GM21423 (cell line): ENCODE results near the gene SORD.
"Not testable (repeated sequence)": the region's sequence is repeated elsewhere in the genome, so short reads cannot be mapped to it uniquely, and the experiment has no call there.

Experiments used
- ATAC-seq: cut with Tn5 transposase; IDR thresholded peaks from one replicate; pipeline ENCODE4 v1.9.1; 2021; ENCODE audit warnings: mild to moderate bottlenecking, moderate library complexity; ENCODE audit not compliant: unreplicated experiment

SORD gene

DNA sequence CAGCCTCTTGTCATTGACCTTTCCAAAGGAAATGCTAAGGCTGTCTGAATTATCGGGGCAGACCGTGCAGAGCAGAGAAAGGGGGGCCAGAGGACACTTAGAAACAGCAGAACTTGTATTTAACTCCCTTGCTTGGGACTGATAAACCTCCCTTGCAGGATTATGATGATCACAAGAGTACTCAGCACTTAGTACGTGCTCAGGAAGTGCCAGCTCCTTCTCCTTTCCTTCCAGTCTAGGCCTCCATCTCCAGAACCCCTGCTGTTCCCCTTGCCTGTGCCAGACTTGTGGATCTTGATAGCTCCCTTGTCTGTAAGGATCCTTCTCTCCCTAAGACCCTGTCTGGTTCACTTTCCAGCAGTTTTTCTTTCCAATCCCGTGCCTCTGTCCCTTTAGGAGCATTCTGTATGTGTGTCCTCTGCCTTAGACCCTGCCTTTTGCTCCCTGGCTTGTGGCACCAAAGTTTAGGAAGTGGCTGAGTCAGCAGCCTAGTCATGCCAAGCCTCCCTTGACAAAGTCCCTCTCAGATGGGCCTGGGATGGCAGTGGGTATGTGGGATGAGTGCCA, 747 bp downstream of the SORD start:
- no peak for ATAC-seq

- ATAC-seq, result not testable (repeated sequence)
Measured at GRCh38 chr15:45024649-45025048, 1.7 kb downstream of the SORD start.

GRCh38 chr15:45025627-45026026, 2.6 kb downstream of the SORD start:
- ATAC-seq, result not testable (repeated sequence)

DNA sequence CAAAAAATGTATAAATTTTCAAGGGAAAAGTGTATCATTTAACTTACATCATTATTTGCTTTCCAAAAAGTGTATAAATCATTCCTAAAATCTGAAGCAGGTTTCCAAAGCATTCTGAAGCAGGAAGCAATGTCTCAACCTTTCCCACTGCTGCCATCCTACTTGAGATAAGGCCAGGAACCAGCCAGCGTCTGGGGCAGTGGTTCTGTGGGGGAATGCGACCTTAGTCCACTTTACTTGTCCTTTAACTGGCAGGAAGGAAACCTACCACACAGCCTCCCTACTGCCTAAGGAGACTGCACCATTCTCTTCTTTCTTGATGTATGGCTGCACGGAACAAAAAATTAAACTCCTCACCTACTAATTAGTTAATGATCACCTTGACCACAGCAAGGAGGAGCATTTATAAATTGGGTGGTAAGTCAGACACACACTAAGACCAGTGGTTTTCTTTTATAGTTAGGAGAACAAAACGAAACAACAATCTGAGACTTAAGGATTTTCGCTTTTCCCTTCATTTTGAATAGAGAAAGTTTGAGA, 3.7 kb downstream of the SORD start:
- no peak for ATAC-seq

- ATAC-seq, result no peak
Measured at GRCh38 chr15:45027220-45027619, 4.2 kb downstream of the SORD start.

DNA sequence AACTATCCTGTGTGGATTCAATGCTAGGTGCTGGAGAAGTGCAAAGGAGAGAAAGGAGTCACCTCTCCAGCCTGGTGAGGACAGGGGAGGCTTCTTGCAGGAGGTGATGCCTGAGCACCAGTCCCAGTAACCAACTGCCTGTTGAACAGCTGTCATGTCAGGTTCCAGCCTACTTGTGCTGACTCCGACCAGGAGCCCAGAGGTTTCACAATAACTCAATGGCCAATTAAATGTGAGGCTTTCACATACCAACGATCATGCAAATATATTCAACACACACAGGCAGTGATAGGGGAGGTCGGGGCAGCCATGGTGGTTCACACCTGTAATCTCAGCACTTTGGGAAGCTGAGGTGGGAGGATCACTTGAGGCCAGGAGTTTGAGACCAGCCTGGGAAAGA, 7.7 kb downstream of the SORD start:
- ATAC-seq, result no peak

DNA sequence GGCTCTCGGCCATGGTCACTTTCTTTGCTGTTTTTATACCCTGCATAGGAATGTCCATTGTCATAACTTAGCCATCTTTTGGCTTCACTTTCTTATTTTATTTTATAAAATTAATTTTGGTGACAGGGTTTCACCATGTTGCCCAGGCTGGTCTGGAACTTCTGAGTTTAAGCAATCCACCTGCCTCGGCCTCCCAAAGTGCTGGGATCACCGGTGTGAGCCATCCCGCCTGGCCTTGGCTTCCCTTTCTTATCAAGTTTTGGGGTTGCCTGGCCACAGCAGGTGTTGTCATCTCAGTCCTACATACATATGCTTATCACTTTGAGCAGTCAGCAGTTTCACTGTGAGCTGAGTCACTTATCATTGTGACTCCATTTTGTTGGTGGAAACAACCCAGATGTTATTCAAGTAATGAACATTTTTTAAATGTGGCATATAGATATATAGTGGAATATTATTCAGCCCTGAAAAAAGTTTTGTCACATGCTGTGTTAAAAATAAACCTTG, 8.6 kb downstream of the SORD start:
- not testable (repeated sequence) for ATAC-seq

GRCh38 chr15:45032501-45032900, 9.5 kb downstream of the SORD start:
- ATAC-seq, result not testable (repeated sequence)

GRCh38 chr15:45034087-45034486, 11.1 kb downstream of the SORD start:
- ATAC-seq, result not testable (repeated sequence)

DNA sequence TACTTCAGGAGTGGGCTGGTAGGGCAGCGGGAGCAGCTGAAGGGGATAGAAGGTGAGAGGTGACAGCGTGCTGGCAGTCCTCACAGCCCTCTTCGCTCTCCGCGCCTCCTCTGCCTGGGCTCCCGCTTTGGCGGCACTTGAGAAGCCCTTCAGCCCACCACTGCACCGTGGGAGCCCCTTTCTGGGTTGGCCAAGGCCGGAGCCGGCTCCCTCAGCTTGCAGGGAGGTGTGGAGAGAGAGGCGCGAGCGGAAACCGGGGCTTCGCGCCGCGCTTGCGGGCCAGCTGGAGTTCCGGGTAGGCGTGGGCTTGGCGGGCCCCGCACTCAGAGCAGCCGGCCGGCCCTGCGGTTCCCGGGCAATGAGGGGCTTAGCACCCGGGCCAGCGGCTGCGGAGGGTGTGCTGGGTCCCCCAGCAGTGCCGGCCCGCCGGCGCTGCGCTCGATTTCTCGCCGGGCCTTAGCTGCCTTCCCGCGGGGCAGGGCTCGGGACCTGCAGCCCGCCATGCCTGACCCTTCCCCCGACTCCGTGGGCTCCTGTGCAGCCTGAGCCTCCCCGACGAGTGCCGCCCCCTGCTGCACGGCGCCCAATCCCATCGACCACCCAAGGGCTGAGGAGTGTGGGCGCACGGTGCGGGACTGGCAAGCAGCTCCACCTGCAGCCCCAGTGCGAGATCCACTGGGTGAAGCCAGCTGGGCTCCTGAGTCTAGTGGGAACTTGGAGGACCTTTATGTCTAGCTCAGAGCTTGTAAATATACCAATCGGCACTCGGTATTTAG, 11.8 kb downstream of the SORD start:
- ATAC-seq, result not testable (repeated sequence)

GRCh38 chr15:45036812-45037781, 14.1 kb downstream of the SORD start:
- peak; percentile 95 for ATAC-seq

DNA sequence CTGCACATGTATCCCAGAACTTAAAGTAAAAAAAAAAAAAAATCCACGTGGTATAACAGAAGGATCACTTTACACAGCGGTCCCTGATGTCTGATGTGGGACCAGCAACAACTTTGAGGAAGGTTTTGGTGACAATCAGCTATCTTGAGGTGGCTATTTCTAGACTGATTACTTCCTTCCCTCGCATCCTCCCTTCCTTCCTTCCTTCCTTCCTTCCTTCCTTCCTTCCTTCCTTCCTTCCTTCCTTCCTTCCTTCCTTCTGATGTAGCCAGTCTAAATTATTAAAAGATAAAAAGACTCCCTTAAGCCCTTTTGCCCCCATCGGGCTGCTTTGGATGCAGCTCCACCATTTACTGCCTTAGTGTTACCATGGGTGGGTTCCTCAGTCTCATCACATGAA, 14.9 kb downstream of the SORD start:
- no peak for ATAC-seq

DNA sequence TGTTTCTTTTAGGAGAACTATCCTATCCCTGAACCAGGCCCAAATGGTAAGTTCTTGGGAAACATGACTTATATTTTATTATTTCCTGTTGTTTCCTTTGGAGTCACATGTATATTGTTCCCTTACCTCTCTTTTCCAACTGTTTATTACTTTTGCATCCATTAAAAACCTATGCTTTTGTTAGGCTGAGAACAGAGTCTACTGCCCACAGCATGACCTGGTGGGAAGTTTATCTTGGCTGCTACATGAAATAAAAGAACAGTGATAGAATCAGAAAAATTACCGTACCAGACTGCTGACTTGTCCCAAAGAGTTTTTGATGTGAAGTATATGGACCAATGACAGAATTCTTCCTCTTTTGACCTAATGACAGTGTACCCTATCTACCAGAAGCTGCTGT, 17.4 kb downstream of the SORD start:
- not testable (repeated sequence) for ATAC-seq

- not testable (repeated sequence) for ATAC-seq
Measured at GRCh38 chr15:45041538-45041937, 18.5 kb downstream of the SORD start.

DNA sequence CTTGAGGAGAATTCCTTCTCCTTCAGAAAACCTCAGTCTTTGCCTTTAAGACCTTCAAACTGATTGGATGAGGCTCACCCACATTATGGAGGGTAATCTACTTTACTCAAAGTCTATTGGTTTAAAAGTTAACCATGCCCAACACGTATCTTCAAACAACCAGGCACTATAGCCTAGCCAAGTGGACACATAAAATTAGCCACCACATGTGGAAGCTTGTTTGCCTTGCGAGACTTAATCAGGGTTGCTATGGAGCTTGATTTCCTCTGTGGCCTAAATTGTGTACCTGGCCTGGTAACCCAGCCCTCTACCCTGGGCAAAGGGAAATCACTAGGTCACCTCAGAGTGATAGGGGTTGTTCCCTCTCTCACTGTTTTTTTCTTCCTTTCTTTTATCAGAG, 19.9 kb downstream of the SORD start:
- ATAC-seq, result not testable (repeated sequence)

GRCh38 chr15:45044270-45044669, 21.3 kb downstream of the SORD start:
- not testable (repeated sequence) for ATAC-seq

- ATAC-seq, result not testable (repeated sequence)
Measured at GRCh38 chr15:45048449-45048793, 25.4 kb downstream of the SORD start.

DNA sequence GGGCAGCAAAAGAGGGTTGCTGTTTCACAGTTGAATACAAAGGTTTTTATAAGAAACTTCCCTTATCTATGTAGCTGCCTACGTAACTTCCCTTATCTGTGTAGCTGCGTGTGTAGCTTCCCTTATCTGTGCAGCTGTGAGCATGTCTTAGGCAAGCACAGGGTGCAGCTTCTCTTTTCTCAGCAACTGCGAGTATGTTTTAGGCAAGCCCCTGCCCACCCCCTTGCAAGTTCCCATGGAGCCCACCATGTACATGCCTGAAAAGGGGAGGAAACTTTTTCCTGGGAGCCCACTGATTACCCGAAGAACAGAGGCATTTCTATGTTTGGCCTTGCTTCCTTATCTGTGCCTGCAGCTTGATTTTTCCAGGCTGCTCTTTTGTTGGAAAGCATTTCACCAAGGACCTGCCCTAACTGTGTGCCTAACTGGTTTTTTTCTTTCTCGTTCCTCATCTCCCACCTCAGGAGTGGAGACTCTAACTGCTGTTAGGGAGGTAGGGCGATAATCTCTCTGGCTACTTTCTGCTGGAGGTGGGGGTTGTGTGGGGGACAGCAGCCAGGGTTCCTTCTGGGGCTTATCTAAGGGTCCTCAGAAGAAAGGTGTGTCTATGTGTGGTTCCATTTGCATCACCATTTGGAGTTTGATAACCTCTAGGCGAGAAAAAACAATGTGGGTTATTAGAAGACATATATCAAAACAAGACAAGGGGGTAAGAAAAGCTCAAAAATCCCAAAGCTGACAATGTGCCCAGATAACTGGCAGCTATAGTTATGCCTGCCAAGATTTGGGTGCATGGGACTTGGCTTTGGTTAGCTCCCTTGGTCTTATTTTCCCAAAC, 26.0 kb downstream of the SORD start:
- ATAC-seq, result no peak

- no peak for ATAC-seq
Measured at GRCh38 chr15:45050587-45050986, 27.6 kb downstream of the SORD start.

- not testable (repeated sequence) for ATAC-seq
Measured at GRCh38 chr15:45052676-45053075, 29.7 kb downstream of the SORD start.
